ENCODE measurements around the gene NEK3.
"Not testable (repeated sequence)": the region's sequence is repeated elsewhere in the genome, so short reads cannot be mapped to it uniquely, and the experiment has no call there.

Gene NEK3

DNA sequence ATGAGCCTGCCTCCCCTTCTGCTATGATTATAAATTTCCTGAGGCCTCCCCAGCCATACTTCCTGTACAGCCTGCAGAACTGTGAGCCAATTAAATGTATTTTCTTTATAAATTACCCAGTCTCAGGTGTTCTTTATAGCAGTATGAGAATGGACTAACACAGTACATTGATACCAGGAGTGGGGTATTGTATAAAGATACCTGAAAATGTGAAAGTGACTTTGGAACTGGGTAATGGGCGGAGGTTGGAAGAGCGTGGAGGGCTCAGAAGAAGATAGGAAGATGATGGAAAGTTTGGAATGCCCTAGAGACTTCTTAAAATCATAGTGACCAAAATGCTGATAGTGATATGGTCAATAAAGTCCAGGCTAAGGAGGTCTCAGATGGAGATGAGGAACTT is 63.3 kb downstream of the NEK3 start:
- TF ChIP-seq, protein P1, sequence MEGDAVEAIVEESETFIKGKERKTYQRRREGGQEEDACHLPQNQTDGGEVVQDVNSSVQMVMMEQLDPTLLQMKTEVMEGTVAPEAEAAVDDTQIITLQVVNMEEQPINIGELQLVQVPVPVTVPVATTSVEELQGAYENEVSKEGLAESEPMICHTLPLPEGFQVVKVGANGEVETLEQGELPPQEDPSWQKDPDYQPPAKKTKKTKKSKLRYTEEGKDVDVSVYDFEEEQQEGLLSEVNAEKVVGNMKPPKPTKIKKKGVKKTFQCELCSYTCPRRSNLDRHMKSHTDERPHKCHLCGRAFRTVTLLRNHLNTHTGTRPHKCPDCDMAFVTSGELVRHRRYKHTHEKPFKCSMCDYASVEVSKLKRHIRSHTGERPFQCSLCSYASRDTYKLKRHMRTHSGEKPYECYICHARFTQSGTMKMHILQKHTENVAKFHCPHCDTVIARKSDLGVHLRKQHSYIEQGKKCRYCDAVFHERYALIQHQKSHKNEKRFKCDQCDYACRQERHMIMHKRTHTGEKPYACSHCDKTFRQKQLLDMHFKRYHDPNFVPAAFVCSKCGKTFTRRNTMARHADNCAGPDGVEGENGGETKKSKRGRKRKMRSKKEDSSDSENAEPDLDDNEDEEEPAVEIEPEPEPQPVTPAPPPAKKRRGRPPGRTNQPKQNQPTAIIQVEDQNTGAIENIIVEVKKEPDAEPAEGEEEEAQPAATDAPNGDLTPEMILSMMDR (IDR thresholded peaks at IDR 0.05): no peak
- no peak for TF ChIP-seq ZFX (IDR thresholded peaks at IDR 0.05; ENCODE audit: borderline replicate concordance)
- H3K27ac ChIP-seq: no peak overlapping the region

DNA sequence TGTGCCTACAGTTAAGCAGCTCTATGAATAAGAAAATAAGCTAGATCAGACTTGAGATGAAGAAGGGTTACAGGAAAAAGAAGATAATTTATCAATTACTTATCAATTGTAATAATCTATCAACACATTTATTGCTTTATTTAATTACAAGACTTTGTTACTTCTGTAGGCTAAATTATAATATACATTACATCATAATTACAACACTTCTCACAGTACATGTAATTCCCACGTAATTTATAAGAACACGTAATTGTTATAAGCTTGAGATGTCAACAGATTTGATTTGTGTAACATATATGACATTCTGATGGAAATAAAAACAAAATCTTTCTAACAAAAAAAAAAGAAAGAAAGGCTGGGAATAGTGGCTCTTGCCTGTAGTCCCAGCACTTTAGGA is 67.3 kb downstream of the NEK3 start:
- TF ChIP-seq, protein P1 (IDR thresholded peaks at IDR 0.05): no peak
- TF ChIP-seq ZFX (IDR thresholded peaks at IDR 0.05; ENCODE audit: borderline replicate concordance): no peak
- H3K27ac ChIP-seq: no peak overlapping the region

DNA sequence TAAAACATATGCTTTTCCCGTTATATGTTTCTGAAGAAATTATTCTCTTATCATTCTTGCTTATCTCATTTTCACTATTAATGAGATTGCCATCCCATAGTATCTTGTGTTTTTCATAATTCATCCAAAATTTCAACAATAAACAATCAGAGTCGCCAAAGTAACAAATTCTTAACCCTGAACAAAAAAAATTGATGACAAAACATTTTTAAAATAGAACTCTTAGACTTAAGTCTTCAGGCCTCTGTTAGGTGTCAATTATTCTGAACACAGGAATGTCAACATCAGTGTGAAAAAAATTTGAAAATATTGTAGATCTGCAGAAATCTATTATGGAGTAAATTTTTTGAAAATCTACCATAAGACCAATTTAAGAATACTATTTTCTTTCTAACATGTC is 67.9 kb downstream of the NEK3 start:
- TF ChIP-seq, protein P1 (IDR thresholded peaks at IDR 0.05): no peak
- no peak for TF ChIP-seq ZFX (IDR thresholded peaks at IDR 0.05; ENCODE audit: borderline replicate concordance)

DNA sequence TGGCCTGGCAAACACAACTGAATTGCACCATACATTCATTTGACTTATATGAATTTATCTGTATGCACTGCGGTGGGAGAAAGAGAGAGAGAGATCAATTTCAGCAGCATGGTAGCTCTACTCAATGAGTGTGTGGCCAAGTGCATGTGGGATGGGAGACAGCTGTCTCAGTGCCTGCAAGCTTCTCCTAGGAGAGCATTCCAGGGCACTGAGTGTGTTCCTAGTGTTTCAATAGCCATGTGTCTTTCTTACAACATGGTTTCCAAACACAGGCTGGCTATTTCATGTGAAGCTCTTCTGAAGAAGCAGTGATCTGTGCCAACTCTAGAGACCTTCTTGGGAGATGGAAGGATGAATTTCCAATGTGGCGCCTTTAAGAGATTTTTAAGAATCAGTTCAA is 74.0 kb downstream of the NEK3 start:
- TF ChIP-seq, protein P1 (IDR thresholded peaks at IDR 0.05): no peak
- TF ChIP-seq ZFX (IDR thresholded peaks at IDR 0.05; ENCODE audit: borderline replicate concordance): no peak
- H3K27ac ChIP-seq: no peak overlapping the region

More for the DNA sequence above, 67.9 kb downstream of the NEK3 start:
- no peak overlapping the region for H3K27ac ChIP-seq

DNA sequence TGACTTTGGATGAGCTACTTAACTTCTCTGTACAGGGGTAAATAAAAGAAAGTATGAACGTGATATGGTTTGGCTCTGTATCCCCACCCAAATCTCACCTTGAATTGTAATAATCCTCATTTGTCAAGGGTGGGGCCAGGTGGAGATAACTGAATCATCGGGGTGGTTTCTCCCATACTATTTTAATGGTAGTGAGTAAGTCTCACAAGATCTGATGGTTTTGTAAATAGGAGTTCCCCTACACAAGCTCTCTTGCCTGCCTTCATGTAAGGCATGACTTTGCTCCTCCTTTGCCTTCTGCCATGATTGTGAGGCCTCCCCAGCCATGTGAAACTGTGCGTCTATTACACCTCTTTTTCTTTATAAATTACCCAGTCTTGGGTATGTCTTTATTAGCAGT is 74.4 kb downstream of the NEK3 start:
- not testable (repeated sequence) for H3K27ac ChIP-seq

All from 22Rv1 (cell line).